DMS114 treated with DMSO at 0.1 percent for 48 hours (cell line): ENCODE data around the gene TNC.

Experiments used
- DNase-seq: peaks from one replicate; lab custom pipeline; 2025; ENCODE audit not compliant: unreplicated experiment; lab: John Stamatoyannopoulos, UW

TNC gene

GRCh38 chr9:115015018-115015635, 102.8 kb downstream of the TNC start:
- DNase-seq = peak; percentile 23

GRCh38 chr9:115014438-115014837, 103.5 kb downstream of the TNC start:
- DNase-seq = no peak

- DNase-seq = peak; percentile 47
Observed at GRCh38 chr9:115013998-115014397, 104.0 kb downstream of the TNC start.

GRCh38 chr9:115012486-115012885, 105.5 kb downstream of the TNC start:
- DNase-seq = no peak

GRCh38 chr9:115010874-115011273, 107.1 kb downstream of the TNC start:
- no peak for DNase-seq

GRCh38 chr9:115008536-115009270, 109.3 kb downstream of the TNC start:
- no peak for DNase-seq

- DNase-seq = no peak
Observed at GRCh38 chr9:115006660-115007059, 111.3 kb downstream of the TNC start.

- DNase-seq = no peak
Observed at GRCh38 chr9:115005322-115005721, 112.6 kb downstream of the TNC start.

- DNase-seq = no peak
Observed at GRCh38 chr9:115004545-115004944, 113.4 kb downstream of the TNC start.

GRCh38 chr9:115002371-115003120, 115.4 kb downstream of the TNC start:
- no peak for DNase-seq

- no peak for DNase-seq
Observed at GRCh38 chr9:115000217-115000639, 117.7 kb downstream of the TNC start.

GRCh38 chr9:114998326-114998725, 119.6 kb downstream of the TNC start:
- no peak for DNase-seq

GRCh38 chr9:114995681-114996221, 122.2 kb downstream of the TNC start:
- no peak for DNase-seq

- no peak for DNase-seq
Observed at GRCh38 chr9:114994768-114995167, 123.2 kb downstream of the TNC start.

- no peak for DNase-seq
Observed at GRCh38 chr9:114991861-114992260, 126.1 kb downstream of the TNC start.

- no peak for DNase-seq
Observed at GRCh38 chr9:114990901-114991300, 127.1 kb downstream of the TNC start.

GRCh38 chr9:114989600-114990410, 128.2 kb downstream of the TNC start:
- DNase-seq = no peak

- DNase-seq = no peak
Observed at GRCh38 chr9:114988962-114989599, 128.9 kb downstream of the TNC start.

GRCh38 chr9:114987116-114987515, 130.8 kb downstream of the TNC start:
- no peak for DNase-seq

GRCh38 chr9:114985959-114986501, 131.9 kb downstream of the TNC start:
- DNase-seq = no peak
